Breast epithelium (tissue), 3 donors: ENCODE data around the gene MAST4.

ENCODE experiments used
- POLR2A ChIP-seq: fragments of 450-650 bp; IDR thresholded peaks from one replicate; pipeline ENCODE4 v1.6.1; 2016; ENCODE audit warnings: antibody characterized with exemption, mild to moderate bottlenecking, moderate library complexity
- POLR2AphosphoS5 ChIP-seq, 3 donors: sonication (generic); formaldehyde crosslinking; IDR thresholded peaks; one replicate each; pipeline ENCODE4 v1.6.1; 2017; ENCODE audit warnings: antibody characterized with exemption in 3 of 3
- TF ChIP-seq, protein P1 (sequence below), 3 donors: fragments of 450-650 bp; IDR thresholded peaks; one replicate each; pipeline ENCODE4 v1.5.1; 2016 to 2017; ENCODE audit warnings: antibody characterized with exemption in 3 of 3, mild to moderate bottlenecking in 3 of 3, moderate library complexity in 3 of 3

DNA sequence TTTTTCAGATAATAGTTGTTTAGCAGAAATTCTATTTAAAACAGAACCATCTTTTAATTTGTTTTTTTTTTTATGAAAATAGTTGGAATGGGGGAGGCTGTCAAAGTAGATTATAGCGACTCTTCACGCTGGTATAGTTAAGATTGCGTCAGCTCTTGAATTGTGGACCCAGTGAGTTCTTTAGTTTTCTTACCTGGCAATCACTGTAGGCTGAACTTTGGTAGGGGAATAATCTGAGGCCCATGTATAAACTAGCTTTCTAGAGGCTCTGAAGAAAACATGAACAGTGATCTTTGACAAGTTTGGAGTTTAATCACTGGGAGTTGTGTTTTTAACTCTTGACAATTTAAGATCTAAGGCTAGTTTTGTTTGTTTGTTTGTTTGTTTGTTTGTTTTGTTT is 519.6 kb downstream of the MAST4 start:
- TF ChIP-seq, protein P1, sequence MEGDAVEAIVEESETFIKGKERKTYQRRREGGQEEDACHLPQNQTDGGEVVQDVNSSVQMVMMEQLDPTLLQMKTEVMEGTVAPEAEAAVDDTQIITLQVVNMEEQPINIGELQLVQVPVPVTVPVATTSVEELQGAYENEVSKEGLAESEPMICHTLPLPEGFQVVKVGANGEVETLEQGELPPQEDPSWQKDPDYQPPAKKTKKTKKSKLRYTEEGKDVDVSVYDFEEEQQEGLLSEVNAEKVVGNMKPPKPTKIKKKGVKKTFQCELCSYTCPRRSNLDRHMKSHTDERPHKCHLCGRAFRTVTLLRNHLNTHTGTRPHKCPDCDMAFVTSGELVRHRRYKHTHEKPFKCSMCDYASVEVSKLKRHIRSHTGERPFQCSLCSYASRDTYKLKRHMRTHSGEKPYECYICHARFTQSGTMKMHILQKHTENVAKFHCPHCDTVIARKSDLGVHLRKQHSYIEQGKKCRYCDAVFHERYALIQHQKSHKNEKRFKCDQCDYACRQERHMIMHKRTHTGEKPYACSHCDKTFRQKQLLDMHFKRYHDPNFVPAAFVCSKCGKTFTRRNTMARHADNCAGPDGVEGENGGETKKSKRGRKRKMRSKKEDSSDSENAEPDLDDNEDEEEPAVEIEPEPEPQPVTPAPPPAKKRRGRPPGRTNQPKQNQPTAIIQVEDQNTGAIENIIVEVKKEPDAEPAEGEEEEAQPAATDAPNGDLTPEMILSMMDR (IDR thresholded peaks at IDR 0.05), result no peak
- TF ChIP-seq POLR2A, result no peak
- TF ChIP-seq POLR2AphosphoS5 (IDR thresholded peaks at IDR 0.05), result no peak
